Uterus (tissue), 2 donors: ENCODE results near the gene TAGLN2.

Experiments
- POLR2A ChIP-seq, 2 donors: fragments of 450-650 bp; IDR thresholded peaks; one replicate each; pipeline ENCODE4 v1.6.1; 2016; ENCODE audit warnings: antibody characterized with exemption in 2 of 2, mild to moderate bottlenecking in 1 of 2, moderate library complexity in 1 of 2
- TF ChIP-seq, protein P1 (sequence below), 4 experiments: fragments of 200-600 bp in 2 of 4; fragments of 450-650 bp in 2 of 4; sonication (generic) in 2 of 4; IDR thresholded peaks; one replicate each; pipeline ENCODE4 v1.5.1; 2016 to 2019; ENCODE audit warnings: antibody characterized with exemption in 4 of 4, mild to moderate bottlenecking in 2 of 4, moderate library complexity in 1 of 4

DNA sequence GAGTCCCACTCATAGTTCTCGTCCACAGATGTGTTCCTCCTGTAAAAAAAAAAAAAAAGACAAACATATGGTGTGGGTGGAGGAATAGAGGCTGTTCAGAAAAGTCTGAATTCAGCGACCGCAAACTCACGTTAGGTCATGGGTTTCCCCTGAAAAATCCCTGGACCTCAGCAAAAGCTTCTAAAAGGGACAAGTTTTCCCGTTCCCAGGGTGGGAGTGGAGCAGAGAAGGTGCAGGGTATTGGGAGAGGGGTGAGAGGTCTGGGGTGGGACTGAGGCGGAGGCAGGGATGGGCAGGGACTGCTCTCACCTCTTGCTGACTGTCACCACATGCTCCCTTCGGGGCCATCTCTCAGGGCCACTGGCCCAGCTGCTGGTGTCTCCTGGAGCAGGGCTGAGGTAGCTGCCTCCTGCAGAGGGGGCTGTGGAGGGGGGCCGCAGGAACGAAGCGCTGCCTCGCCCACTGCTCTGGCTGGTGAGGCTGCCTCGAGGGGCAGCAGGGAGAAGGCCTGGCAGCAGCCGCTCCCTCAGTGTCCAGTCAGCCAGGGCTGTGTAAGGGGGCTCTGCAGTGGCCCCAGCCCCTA is 2.6 kb upstream of the TAGLN2 start:
- TF ChIP-seq, protein P1, sequence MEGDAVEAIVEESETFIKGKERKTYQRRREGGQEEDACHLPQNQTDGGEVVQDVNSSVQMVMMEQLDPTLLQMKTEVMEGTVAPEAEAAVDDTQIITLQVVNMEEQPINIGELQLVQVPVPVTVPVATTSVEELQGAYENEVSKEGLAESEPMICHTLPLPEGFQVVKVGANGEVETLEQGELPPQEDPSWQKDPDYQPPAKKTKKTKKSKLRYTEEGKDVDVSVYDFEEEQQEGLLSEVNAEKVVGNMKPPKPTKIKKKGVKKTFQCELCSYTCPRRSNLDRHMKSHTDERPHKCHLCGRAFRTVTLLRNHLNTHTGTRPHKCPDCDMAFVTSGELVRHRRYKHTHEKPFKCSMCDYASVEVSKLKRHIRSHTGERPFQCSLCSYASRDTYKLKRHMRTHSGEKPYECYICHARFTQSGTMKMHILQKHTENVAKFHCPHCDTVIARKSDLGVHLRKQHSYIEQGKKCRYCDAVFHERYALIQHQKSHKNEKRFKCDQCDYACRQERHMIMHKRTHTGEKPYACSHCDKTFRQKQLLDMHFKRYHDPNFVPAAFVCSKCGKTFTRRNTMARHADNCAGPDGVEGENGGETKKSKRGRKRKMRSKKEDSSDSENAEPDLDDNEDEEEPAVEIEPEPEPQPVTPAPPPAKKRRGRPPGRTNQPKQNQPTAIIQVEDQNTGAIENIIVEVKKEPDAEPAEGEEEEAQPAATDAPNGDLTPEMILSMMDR (IDR thresholded peaks at IDR 0.05): no peak
- no peak for TF ChIP-seq POLR2A (IDR thresholded peaks at IDR 0.05)
